Calu3 (cell line): ENCODE results near the gene SYTL2. TPM values are rescaled to one million over a fixed set of nuclear protein-coding genes. Genes with fewer than 3 reads are reported as not detected.
"Not testable (repeated sequence)": the region's sequence is repeated elsewhere in the genome, so short reads cannot be mapped to it uniquely, and the experiment has no call there.

Experiments used
- Bru-seq: library from RNA; stranded (reverse); fragments of 400-500 nt; gene quantifications from one replicate; lab custom pipeline; 2021; lab: Mats Ljungman, UMichigan
- BruChase-seq, 2 experiments: library from RNA; stranded (reverse); fragments of 400-500 nt; gene quantifications; one replicate each; lab custom pipeline; 2021; lab: Mats Ljungman, UMichigan
- BruUV-seq: library from RNA; stranded (reverse); fragments of 400-500 nt; replicated peaks from 2 replicates; lab custom pipeline; 2021; lab: Mats Ljungman, UMichigan
- CTCF ChIA-PET: fragments of 300-600 bp; sonication (Branson Sonifier 250); formaldehyde crosslinking; loops from one replicate; lab custom pipeline; 2022; ENCODE audit warnings: antibody characterized with exemption; lab: Charles Lee
- DNase-seq: peaks from one replicate; pipeline ENCODE4 v3.0.0; 2022
- H3K27ac Mint-ChIP-seq: one replicate; pipeline ENCODE4 v1.8.0; 2022; ENCODE audit warnings: mixed read lengths; ENCODE audit not compliant: unreplicated experiment
- H3K27me3 Mint-ChIP-seq: one replicate; pipeline ENCODE4 v1.8.0; 2022; ENCODE audit warnings: mixed read lengths; ENCODE audit not compliant: unreplicated experiment
- H3K36me3 Mint-ChIP-seq: one replicate; pipeline ENCODE4 v1.8.0; 2022; ENCODE audit warnings: mild to moderate bottlenecking, moderate library complexity, mixed read lengths; ENCODE audit not compliant: insufficient read depth, unreplicated experiment
- H3K4me1 Mint-ChIP-seq: one replicate; pipeline ENCODE4 v1.8.0; 2022; ENCODE audit warnings: mild to moderate bottlenecking, low read depth, mixed read lengths; ENCODE audit not compliant: unreplicated experiment
- H3K4me3 Mint-ChIP-seq: one replicate; pipeline ENCODE4 v1.8.0; 2022; ENCODE audit warnings: mild to moderate bottlenecking, low read depth, moderate library complexity, mixed read lengths; ENCODE audit not compliant: unreplicated experiment
- H3K9me3 Mint-ChIP-seq: one replicate; pipeline ENCODE4 v1.8.0; 2022; ENCODE audit warnings: low read depth, mixed read lengths; ENCODE audit not compliant: unreplicated experiment
- intact Hi-C: fragments of 100-400 bp; cut with micrococcal nuclease; formaldehyde crosslinking; loops from one replicate; pipeline ENCODE4 v1.10.0; 2022; ENCODE audit not compliant: unreplicated experiment
- long read RNA-seq: library from polyadenylated mRNA; stranded (forward); transcript quantifications from one replicate; pipeline ENCODE4 v2.0.0, GENCODE V29; 2022
- total RNA-seq: library from RNA; stranded (reverse); gene quantifications from 2 replicates; pipeline ENCODE4 v1.2.3, GENCODE V29; 2022
- TF ChIP-seq, protein P1 (sequence below): fragments of 200-600 bp; IDR thresholded peaks from one replicate; pipeline ENCODE4 v1.8.0; 2022; ENCODE audit warnings: antibody characterized with exemption; ENCODE audit not compliant: unreplicated experiment

Gene SYTL2, protein sequence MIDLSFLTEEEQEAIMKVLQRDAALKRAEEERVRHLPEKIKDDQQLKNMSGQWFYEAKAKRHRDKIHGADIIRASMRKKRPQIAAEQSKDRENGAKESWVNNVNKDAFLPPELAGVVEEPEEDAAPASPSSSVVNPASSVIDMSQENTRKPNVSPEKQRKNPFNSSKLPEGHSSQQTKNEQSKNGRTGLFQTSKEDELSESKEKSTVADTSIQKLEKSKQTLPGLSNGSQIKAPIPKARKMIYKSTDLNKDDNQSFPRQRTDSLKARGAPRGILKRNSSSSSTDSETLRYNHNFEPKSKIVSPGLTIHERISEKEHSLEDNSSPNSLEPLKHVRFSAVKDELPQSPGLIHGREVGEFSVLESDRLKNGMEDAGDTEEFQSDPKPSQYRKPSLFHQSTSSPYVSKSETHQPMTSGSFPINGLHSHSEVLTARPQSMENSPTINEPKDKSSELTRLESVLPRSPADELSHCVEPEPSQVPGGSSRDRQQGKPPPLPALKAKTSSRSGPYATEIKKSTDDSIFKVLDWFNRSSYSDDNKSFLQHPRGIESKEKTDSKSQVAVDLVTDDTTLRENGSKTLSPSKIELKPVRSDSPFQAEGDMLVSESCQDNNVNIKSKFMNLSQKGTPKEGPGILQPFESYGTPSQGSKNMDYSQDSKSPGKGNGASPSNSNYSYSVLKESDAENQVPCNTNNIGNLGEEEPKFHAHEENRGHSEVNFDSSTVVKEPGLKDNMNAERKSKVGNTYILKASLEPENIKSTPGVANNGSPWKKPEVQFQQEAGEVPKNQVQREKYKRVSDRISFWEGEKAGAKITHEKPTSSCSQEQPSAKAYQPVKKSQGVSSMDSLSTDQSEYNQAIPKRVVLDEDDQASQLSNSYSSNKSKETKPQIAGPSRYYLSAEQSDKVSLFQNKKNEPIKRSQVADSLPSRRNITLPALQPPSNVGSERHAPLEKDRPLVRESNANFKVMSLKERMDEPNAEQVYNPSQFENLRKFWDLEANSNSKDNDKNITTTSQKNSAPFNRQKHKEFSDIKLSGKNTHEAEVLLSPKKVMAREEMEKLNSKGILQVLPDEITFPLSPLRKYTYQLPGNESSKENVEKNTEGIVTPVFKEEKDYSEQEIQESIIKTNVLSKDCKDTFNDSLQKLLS (N-terminal part only)
- total RNA-seq (10.6 and 19.1 TPM in 2 replicates), Bru-seq, nascent RNA (percentile 55 among the genes with signal in this experiment), BruChase-seq, experiment 1, labeled RNA remaining after a 6-hour chase (percentile 50 among the genes with signal in this experiment), BruChase-seq, experiment 2, labeled RNA remaining after a 2-hour chase (percentile 48 among the genes with signal in this experiment)
- long read RNA-seq, partial matches to known transcripts = 1 of 4 reads
- long read RNA-seq, other reads (novel, unspliced or antisense) = 3 of 4 reads

DNA sequence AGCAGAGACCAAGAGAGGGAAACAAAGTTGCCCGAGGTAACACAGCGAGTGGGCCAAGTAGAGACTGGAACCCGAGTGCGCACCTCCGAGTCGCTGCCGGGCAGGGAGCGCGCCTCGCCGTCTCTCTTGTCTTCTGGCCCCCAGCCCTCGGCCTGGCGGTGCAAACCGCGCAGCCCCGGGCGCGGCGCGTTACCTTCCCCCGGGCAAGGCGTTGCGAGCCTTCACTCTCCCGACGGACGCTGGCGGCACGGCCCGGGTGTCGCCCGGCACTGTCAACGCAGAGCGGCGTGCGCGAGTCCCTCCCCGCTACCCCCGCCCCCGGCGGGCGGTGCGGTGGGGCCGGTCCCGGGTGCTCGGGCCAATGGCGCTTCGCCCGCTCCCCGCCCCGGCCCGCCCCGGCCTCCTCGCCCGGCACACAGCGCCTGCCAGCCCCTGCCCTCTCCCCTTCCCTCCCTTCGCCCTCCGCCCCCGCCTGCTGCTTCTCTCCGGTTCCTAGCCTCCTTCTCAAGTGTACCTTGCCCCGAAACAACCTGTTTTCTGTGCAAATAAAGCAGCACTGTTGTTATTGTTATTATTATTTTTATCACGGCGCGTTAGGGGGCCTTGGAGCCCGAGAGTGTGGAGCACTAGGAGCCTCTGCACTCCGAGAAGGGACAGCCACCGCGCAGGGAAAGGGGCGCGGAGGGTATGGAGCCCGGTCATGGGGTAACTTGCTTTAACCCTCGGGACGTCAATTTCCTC, at the start of gene SYTL2:
TSS of gene SYTL2 (minus strand) at position 271 of the 741 bp plus-strand sequence. CDS start 53,416 bp downstream, outside the sequence.
- no TSS peak for BruUV-seq

DNA sequence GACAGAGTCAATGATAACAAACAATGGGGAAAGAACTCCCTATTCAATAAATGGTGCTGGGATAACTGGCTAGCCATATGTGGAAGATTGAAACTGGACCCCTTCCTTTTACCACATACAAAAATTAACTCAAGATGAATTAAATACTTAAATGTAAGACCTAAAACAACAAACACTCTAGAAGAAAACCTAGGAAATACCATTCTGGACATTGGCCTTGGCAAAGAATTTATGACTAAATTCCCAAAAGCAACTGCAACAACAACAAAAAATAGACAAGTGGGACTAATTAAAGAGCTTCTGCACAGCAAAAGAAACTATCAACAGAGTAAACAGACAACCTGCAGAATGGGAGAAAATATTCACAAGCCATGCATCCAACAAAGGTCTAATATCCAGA, 48.6 kb upstream of the SYTL2 start:
- BruUV-seq, H3K9me3 Mint-ChIP-seq, H3K4me1 Mint-ChIP-seq, H3K27ac Mint-ChIP-seq, DNase-seq, H3K4me3 Mint-ChIP-seq, CTCF ChIA-PET, H3K36me3 Mint-ChIP-seq, H3K27me3 Mint-ChIP-seq: not testable (repeated sequence)
- intact Hi-C loops = loop anchor here (5.0 to 10.0 kb wide), 2 partner anchors 88 to 355 kb away; no protein-coding TSS in a partner anchor

More for the DNA sequence above, at the start of gene SYTL2:
- Mint-ChIP-seq H3K4me3 (peak within 1 kb of the TSS; percentile 72), H3K36me3 (peaks cover 18% of the 10 kb centered on the region), H3K27ac (no peak within 1 kb of the TSS), H3K9me3 (no peaks in the 10 kb centered on the region), H3K4me1 (peaks cover 22% of the 10 kb centered on the region), H3K27me3 (no peaks in the 10 kb centered on the region)
- TF ChIP-seq, protein P1, sequence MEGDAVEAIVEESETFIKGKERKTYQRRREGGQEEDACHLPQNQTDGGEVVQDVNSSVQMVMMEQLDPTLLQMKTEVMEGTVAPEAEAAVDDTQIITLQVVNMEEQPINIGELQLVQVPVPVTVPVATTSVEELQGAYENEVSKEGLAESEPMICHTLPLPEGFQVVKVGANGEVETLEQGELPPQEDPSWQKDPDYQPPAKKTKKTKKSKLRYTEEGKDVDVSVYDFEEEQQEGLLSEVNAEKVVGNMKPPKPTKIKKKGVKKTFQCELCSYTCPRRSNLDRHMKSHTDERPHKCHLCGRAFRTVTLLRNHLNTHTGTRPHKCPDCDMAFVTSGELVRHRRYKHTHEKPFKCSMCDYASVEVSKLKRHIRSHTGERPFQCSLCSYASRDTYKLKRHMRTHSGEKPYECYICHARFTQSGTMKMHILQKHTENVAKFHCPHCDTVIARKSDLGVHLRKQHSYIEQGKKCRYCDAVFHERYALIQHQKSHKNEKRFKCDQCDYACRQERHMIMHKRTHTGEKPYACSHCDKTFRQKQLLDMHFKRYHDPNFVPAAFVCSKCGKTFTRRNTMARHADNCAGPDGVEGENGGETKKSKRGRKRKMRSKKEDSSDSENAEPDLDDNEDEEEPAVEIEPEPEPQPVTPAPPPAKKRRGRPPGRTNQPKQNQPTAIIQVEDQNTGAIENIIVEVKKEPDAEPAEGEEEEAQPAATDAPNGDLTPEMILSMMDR = no peak
- DNase-seq = peak; percentile 75
- intact Hi-C loops = no loop called here
- CTCF ChIA-PET = interaction anchor here (1.4 kb wide), 1 partner anchor 23 kb away, joined by 3 read pairs; no protein-coding TSS in a partner anchor

DNA sequence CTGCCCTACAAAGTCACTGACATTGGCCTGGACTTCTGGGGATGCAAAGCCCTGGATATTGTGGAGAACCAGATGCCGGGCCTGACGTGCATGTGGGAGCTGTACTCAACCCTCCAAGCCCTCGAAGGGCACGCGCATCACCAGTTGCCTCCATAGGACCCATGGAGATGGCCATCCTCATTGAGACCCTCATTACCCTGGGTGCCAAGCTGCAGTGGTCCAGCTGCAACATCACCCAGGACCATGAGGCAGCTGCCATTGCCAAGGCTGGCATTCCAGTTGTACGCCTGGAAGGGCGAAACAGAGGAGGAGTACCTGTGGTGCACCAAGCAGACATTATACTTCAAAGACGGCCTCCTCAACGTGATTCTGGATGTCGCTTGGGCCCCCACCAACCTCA, 46.2 kb upstream of the SYTL2 start:
- TF ChIP-seq, protein P1 = no peak
- Mint-ChIP-seq H3K4me3 (no peak overlapping the region), H3K4me1 (peaks cover 8% of the 10 kb centered on the region), H3K27ac (no peak overlapping the region), H3K27me3 (no peaks in the 10 kb centered on the region), H3K9me3 (no peaks in the 10 kb centered on the region), H3K36me3 (peaks cover 10% of the 10 kb centered on the region)
- no peak for DNase-seq
- CTCF ChIA-PET = no interaction called here
- intact Hi-C loops = loop anchor here (5.0 to 10.0 kb wide), 2 partner anchors 90 to 358 kb away; no protein-coding TSS in a partner anchor
- BruUV-seq = no TSS peak

DNA sequence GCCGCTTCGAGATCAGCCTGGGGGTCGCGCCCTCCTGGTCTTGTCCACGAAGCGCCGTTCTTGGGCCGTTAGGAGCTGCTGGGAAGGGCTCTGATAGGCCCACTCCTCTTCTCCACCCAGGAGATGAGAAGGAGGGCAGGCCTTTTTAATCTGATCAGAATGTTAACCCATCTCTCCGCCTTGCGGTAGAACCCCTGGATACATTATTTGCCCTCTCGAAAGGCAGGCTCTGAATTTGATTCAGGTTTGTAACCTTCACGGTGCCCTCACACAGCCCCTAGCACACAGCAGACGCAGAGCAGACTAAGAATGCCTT, 44.4 kb upstream of the SYTL2 start, which contains the start of gene CCDC83:
TSS of gene CCDC83 (plus strand) at position 43 of the 316 bp plus-strand sequence. CDS start 9,741 bp downstream, outside the sequence.
- peaks cover 8% of the 10 kb centered on the region for H3K4me1 Mint-ChIP-seq
- peak within 1 kb of the TSS; percentile 74 for H3K27ac Mint-ChIP-seq
- no peaks in the 10 kb centered on the region for H3K9me3 Mint-ChIP-seq
- no TSS peak for BruUV-seq
- peaks cover 10% of the 10 kb centered on the region for H3K36me3 Mint-ChIP-seq
- H3K4me3 Mint-ChIP-seq = peak within 1 kb of the TSS; percentile 72
- CTCF ChIA-PET = interaction anchor here (0.8 to 1.1 kb wide), 2 partner anchors 46 to 338 kb away, joined by 4 to 6 read pairs; no protein-coding TSS in a partner anchor
- intact Hi-C loops = loop anchor here (5.0 to 10.0 kb wide), 2 partner anchors 92 to 360 kb away; no protein-coding TSS in a partner anchor
- no peak for DNase-seq
- no peaks in the 10 kb centered on the region for H3K27me3 Mint-ChIP-seq
- TF ChIP-seq, protein P1 = no peak
